Endodermal cell (in vitro differentiated cells): ENCODE results near the gene DNAJC12. TPM values are rescaled to one million over a fixed set of nuclear protein-coding genes. Genes with fewer than 3 reads are reported as not detected.

ENCODE experiments used
- DNase-seq: peaks from one replicate; pipeline ENCODE4 v3.0.0-alpha.2; 2017
- H3K27ac ChIP-seq: 2 replicates; pipeline ENCODE4 v1.5.1; 2013; ENCODE audit warnings: mild to moderate bottlenecking, low read depth, low read length, moderate library complexity
- H3K27me3 ChIP-seq: 2 replicates; pipeline ENCODE4 v1.6.1; 2013; ENCODE audit warnings: mild to moderate bottlenecking, low read length, moderate library complexity; ENCODE audit not compliant: insufficient read depth, control insufficient read depth, poor library complexity, severe bottlenecking
- H3K36me3 ChIP-seq: 2 replicates; pipeline ENCODE4 v1.7.0; 2013; ENCODE audit warnings: mild to moderate bottlenecking, low read length, moderate library complexity; ENCODE audit not compliant: control insufficient read depth, insufficient read depth
- H3K4me1 ChIP-seq: one replicate; pipeline ENCODE4 v1.7.0; 2013; ENCODE audit warnings: low read length; ENCODE audit not compliant: control insufficient read depth, insufficient read depth
- H3K4me3 ChIP-seq: 2 replicates; pipeline ENCODE4 v1.5.1; 2013; ENCODE audit warnings: mild to moderate bottlenecking, low read length, moderate library complexity
- H3K9ac ChIP-seq: 2 replicates; pipeline ENCODE4 v1.6.1; 2013; ENCODE audit warnings: mild to moderate bottlenecking, low read length, moderate library complexity; ENCODE audit not compliant: poor library complexity, severe bottlenecking; ENCODE audit errors: extremely low read depth
- H3K9me3 ChIP-seq: 2 replicates; pipeline ENCODE4 v1.6.1; 2013; ENCODE audit warnings: mild to moderate bottlenecking, low read length, moderate library complexity; ENCODE audit not compliant: control insufficient read depth
- H3K27ac Mint-ChIP-seq: 2 replicates; pipeline ENCODE4 v1.8.0; 2020; ENCODE audit warnings: mixed read lengths
- H3K27me3 Mint-ChIP-seq: 2 replicates; pipeline ENCODE4 v1.8.0; 2021; ENCODE audit warnings: mild to moderate bottlenecking, mixed read lengths; ENCODE audit not compliant: insufficient read depth
- H3K36me3 Mint-ChIP-seq: 2 replicates; pipeline ENCODE4 v1.8.0; 2020; ENCODE audit warnings: low read depth, mixed read lengths
- H3K4me1 Mint-ChIP-seq: 2 replicates; pipeline ENCODE4 v1.8.0; 2020; ENCODE audit warnings: mixed read lengths
- H3K4me3 Mint-ChIP-seq: 2 replicates; pipeline ENCODE4 v1.8.0; 2020; ENCODE audit warnings: mild to moderate bottlenecking, moderate library complexity, mixed read lengths
- H3K9me3 Mint-ChIP-seq: 2 replicates; pipeline ENCODE4 v1.8.0; 2020; ENCODE audit warnings: mild to moderate bottlenecking, mixed read lengths
- WGBS, 2 experiments: methylation state at CpG; one replicate each; pipeline versions ENCODE4 v1.1.5 to v1.1.7; 2013; ENCODE audit warnings: missing lambda C conversion rate in 2 of 2, mixed read lengths in 1 of 2; ENCODE audit not compliant: insufficient coverage in 1 of 2, insufficient read length in 1 of 2; 5-methylcytosine and 5-hydroxymethylcytosine counted together
- total RNA-seq, 2 donors: library from RNA; stranded (reverse); fragmentation: NEBNext Ultra II Directional in 1 of 2; extraction: Animal tissue kit (Norgen Biotek cat#: 25700) in 1 of 2; gene quantifications; 2 replicates in 1 of 2; 3 replicates in 1 of 2; pipeline ENCODE4 v1.2.1, GENCODE V29; 2021
- TF ChIP-seq, protein P1 (sequence below): fragments of 200-600 bp; sonication (generic); conservative IDR thresholded peaks from 2 replicates; pipeline ENCODE4 v1.5.0; 2021; ENCODE audit warnings: antibody characterized with exemption, mild to moderate bottlenecking

The DNAJC12 gene
- total RNA-seq, 2 donors from 2014 or later: 0.59 TPM; not detected in 1

DNA sequence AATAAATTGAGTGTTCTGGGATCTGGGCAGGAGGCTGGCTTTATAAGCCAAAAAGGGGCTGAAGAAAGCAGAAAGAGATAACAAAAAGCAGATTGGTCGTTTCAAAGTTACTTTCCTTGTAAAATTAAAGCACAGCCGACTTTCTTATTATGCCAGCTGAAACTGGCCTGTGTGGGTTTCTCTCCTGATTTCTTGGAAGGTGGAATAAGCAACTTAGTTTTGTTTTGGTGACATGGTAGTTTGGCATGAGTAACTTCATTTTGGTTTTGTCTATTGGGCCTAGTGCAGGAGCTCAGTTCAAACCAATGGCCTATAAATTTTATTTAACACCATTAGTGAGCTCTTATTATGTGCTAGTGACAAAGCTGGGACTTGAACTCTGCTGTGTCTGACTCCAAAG, 13.2 kb upstream of the DNAJC12 start:
- H3K4me1 Mint-ChIP-seq: no peaks in the 10 kb centered on the region
- H3K9me3 ChIP-seq: no peaks in the 10 kb centered on the region
- no peaks in the 10 kb centered on the region for H3K27me3 Mint-ChIP-seq
- H3K9me3 Mint-ChIP-seq: no peaks in the 10 kb centered on the region
- H3K36me3 ChIP-seq: no peaks in the 10 kb centered on the region
- DNase-seq: no peak
- 84 to 91% methylated on average over 2 of the region's 2 CpGs for WGBS, 2 experiments
- no peak overlapping the region for H3K9ac ChIP-seq
- H3K4me1 ChIP-seq: no peaks in the 10 kb centered on the region
- H3K27me3 ChIP-seq: no peaks in the 10 kb centered on the region
- no peak overlapping the region for H3K27ac Mint-ChIP-seq
- TF ChIP-seq, protein P1, sequence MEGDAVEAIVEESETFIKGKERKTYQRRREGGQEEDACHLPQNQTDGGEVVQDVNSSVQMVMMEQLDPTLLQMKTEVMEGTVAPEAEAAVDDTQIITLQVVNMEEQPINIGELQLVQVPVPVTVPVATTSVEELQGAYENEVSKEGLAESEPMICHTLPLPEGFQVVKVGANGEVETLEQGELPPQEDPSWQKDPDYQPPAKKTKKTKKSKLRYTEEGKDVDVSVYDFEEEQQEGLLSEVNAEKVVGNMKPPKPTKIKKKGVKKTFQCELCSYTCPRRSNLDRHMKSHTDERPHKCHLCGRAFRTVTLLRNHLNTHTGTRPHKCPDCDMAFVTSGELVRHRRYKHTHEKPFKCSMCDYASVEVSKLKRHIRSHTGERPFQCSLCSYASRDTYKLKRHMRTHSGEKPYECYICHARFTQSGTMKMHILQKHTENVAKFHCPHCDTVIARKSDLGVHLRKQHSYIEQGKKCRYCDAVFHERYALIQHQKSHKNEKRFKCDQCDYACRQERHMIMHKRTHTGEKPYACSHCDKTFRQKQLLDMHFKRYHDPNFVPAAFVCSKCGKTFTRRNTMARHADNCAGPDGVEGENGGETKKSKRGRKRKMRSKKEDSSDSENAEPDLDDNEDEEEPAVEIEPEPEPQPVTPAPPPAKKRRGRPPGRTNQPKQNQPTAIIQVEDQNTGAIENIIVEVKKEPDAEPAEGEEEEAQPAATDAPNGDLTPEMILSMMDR: no peak
- H3K4me3 ChIP-seq: no peak overlapping the region
- H3K27ac ChIP-seq: no peak overlapping the region
- peak overlapping the region; percentile 88 for H3K4me3 Mint-ChIP-seq
- H3K36me3 Mint-ChIP-seq: no peaks in the 10 kb centered on the region

DNA sequence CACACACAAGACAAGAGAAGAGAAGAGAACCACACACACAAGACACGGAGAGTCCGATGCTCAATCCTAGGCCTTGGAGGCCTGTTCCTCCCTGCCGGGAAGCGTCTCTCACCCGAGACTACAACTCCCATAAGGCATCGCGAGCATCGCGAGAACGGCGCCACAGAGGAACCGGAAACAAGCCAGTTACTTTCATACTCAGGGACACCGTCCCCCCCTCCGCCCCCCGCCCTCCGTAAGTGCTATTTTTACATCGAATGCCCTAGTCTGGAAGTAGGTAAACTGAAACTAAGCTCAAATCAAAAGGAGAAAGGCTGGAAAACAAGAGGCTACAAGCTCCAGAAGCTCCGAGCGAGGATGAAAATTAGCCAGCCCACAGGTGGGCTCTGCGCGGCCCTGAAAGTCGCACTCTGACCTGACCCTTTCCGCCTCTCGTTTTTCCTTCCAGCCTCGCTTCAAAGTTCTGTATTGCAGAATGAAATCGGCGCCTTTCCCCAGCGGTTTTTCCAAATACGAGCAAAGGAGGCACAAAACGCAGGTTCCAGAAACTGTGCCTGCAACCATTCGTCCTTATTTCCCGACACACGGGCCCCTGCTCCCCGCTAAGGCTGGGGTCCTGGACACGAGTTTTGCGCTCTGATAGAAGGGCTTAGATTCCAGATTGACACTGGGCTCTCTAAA, 11.5 kb upstream of the DNAJC12 start:
- no peaks in the 10 kb centered on the region for H3K4me1 ChIP-seq
- no peaks in the 10 kb centered on the region for H3K36me3 ChIP-seq
- H3K9me3 Mint-ChIP-seq: no peaks in the 10 kb centered on the region
- H3K27ac ChIP-seq: no peak overlapping the region
- H3K27me3 Mint-ChIP-seq: no peaks in the 10 kb centered on the region
- peak overlapping the region; percentile 88 for H3K4me3 Mint-ChIP-seq
- peak overlapping the region; percentile 93 for H3K27ac Mint-ChIP-seq
- DNase-seq: peak; percentile 97
- H3K9me3 ChIP-seq: no peaks in the 10 kb centered on the region
- peak overlapping the region; percentile 91 for H3K4me3 ChIP-seq
- H3K9ac ChIP-seq: peak overlapping the region; percentile 82
- H3K36me3 Mint-ChIP-seq: no peaks in the 10 kb centered on the region
- no peaks in the 10 kb centered on the region for H3K4me1 Mint-ChIP-seq
- no peaks in the 10 kb centered on the region for H3K27me3 ChIP-seq
- TF ChIP-seq, protein P1: no peak
- 5 to 28% methylated on average over 17 to 36 of the region's 36 CpGs for WGBS, 2 experiments

DNA sequence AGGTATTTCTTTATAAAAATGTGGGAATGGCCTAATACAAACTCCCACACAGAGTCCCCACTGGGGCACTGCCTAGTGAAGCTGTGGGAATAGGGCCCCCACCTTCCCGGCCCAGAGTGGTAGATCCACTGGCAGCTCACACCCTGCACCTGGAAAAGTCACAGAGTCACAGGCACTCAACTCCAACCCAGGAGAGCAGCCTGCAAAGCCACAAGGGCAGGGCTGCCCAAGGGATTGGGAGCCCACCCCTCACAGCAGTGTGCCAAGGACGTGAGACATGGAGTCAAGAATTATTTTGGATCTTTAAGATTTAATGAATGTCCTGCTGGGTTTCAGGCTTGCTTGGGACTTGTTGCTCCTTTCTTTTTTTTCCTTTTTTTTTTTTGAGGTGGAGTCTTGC, 5.3 kb upstream of the DNAJC12 start:
- H3K36me3 ChIP-seq: no peaks in the 10 kb centered on the region
- DNase-seq: no peak
- WGBS, 2 experiments: 94% methylated on average over 2 of the region's 2 CpGs; no CpG with 5 or more reads in 1 of the 2 experiments

More for the DNA sequence above, 5.3 kb upstream of the DNAJC12 start:
- Mint-ChIP-seq H3K27ac (no peak overlapping the region), H3K27me3 (no peaks in the 10 kb centered on the region), H3K4me1 (no peaks in the 10 kb centered on the region), H3K36me3 (no peaks in the 10 kb centered on the region), H3K4me3 (no peak overlapping the region), H3K9me3 (peaks cover 19% of the 10 kb centered on the region)
- H3K9me3 ChIP-seq: peaks cover 11% of the 10 kb centered on the region
- no peak overlapping the region for H3K4me3 ChIP-seq
- TF ChIP-seq, protein P1: no peak
- H3K9ac ChIP-seq: no peak overlapping the region
- H3K4me1 ChIP-seq: no peaks in the 10 kb centered on the region
- no peaks in the 10 kb centered on the region for H3K27me3 ChIP-seq
- no peak overlapping the region for H3K27ac ChIP-seq
